ENCODE results near the gene PIGN. TPM values are rescaled to one million over a fixed set of nuclear protein-coding genes. Genes with fewer than 3 reads are reported as not detected.

The PIGN gene
- total RNA-seq, 1 donor from 2014 or later = 22.6 TPM

DNA sequence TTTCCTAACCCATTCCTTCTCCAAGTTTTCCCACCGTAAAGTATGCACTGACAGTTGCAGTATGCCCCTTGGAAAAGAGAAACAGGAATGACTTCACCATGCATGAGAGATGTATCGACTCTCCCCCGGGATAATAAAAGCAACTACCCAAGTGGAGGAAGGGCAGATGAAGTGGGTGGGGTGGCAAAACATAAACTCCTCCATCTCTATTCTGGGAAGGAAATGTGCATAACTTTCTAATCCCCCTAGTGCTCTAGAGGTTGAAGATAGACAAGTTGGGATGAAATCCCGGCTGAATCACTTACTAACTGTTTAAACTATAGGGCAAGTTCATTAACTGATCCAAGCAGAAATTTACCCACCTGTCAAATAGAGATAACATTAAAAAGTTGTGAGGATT lies 89.2 kb downstream of the PIGN start:
- no peaks in the 10 kb centered on the region for H3K27me3 ChIP-seq (ENCODE audit: control insufficient read depth, insufficient read depth, low read length)
- TF ChIP-seq, protein P1, sequence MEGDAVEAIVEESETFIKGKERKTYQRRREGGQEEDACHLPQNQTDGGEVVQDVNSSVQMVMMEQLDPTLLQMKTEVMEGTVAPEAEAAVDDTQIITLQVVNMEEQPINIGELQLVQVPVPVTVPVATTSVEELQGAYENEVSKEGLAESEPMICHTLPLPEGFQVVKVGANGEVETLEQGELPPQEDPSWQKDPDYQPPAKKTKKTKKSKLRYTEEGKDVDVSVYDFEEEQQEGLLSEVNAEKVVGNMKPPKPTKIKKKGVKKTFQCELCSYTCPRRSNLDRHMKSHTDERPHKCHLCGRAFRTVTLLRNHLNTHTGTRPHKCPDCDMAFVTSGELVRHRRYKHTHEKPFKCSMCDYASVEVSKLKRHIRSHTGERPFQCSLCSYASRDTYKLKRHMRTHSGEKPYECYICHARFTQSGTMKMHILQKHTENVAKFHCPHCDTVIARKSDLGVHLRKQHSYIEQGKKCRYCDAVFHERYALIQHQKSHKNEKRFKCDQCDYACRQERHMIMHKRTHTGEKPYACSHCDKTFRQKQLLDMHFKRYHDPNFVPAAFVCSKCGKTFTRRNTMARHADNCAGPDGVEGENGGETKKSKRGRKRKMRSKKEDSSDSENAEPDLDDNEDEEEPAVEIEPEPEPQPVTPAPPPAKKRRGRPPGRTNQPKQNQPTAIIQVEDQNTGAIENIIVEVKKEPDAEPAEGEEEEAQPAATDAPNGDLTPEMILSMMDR (IDR thresholded peaks at IDR 0.05; ENCODE audit: insufficient read depth, low read length, poor library complexity, severe bottlenecking) = no peak

DNA sequence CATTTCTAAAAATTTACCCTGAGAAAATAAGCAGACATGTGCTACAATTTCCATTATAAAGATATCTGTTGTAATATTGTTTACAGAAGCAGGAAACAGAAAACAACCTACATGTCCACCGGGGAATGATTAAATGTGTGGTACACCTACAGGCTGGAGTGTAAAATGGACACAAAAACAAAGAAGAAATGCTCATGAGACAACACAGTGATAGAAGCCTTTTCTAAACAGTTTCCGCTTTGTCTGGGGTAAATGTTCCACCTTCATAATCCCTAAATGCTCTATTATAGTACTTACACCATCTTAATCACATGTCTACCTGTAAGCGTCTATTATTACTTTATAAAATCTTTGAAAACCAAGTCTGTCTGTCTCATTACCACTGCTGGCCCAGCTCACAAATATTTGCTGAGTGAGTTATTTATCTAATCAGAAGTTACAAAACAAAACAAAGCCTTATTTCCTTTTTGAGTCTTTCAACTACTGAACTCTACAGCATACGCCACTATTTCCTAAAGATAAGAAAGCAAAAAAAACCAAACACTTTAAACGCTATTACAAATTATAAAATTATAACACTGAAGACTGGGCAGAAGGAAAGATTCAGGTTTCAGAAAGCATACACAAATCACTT lies 95.3 kb downstream of the PIGN start:
- Histone ChIP-seq H3K27me3 (ENCODE audit: control insufficient read depth, insufficient read depth, low read length) (no peaks in the 10 kb centered on the region), H3K36me3 (ENCODE audit: control insufficient read depth, insufficient read depth, low read length) (no peaks in the 10 kb centered on the region), H3K4me3 (ENCODE audit: low read depth, low read length) (no peak overlapping the region)
- TF ChIP-seq, protein P1 (IDR thresholded peaks at IDR 0.05; ENCODE audit: insufficient read depth, low read length, poor library complexity, severe bottlenecking) = no peak
- DNase-seq (ENCODE audit: low read depth) = no peak

More for the DNA sequence above, 89.2 kb downstream of the PIGN start:
- H3K4me3 ChIP-seq (ENCODE audit: low read depth, low read length) = no peak overlapping the region
- DNase-seq (ENCODE audit: low read depth) = no peak
- no peaks in the 10 kb centered on the region for H3K36me3 ChIP-seq (ENCODE audit: control insufficient read depth, insufficient read depth, low read length)

DNA sequence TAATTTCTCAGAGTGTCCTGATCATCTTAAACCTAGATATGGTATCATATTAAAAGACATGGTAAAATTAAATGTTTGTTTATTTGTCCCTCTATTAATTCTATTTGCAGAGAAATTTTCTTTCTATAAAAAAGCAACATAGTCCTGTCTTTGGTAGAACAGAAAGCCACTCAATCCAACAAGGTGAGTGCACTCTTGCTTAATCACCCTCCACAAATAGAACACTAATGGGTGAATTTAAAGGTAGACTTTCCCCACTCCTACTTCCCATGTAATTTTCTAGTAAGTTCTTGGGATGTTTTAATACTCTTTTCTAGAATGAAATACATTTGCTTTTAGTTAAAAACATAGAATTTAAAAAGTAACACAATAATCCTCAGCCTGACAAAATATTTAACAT lies 97.7 kb downstream of the PIGN start:
- Histone ChIP-seq H3K27me3 (ENCODE audit: control insufficient read depth, insufficient read depth, low read length) (no peaks in the 10 kb centered on the region), H3K4me3 (ENCODE audit: low read depth, low read length) (no peak overlapping the region), H3K36me3 (ENCODE audit: control insufficient read depth, insufficient read depth, low read length) (no peaks in the 10 kb centered on the region)
- no peak for DNase-seq (ENCODE audit: low read depth)
- TF ChIP-seq, protein P1 (IDR thresholded peaks at IDR 0.05; ENCODE audit: insufficient read depth, low read length, poor library complexity, severe bottlenecking) = no peak

DNA sequence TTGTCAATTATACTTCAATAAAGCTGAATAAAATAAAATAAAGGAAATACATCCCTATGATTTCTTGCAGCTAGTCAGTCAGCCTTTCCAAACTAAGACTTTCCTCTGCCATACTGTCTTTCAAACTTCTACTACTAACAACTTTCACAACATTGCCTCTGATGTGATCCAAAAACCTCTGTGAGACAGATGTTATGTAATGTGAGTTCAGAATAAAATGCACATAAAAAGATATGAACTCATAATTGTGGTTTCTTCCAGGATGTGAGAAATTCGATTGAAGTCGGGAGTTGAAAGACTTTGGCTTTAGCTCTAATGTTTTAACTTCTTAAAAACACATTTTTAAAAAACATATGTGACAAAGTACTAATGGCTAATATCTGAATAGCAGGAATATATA lies 98.7 kb downstream of the PIGN start:
- H3K36me3 ChIP-seq (ENCODE audit: control insufficient read depth, insufficient read depth, low read length) = no peaks in the 10 kb centered on the region
- TF ChIP-seq, protein P1 (IDR thresholded peaks at IDR 0.05; ENCODE audit: insufficient read depth, low read length, poor library complexity, severe bottlenecking) = no peak
- no peak for DNase-seq (ENCODE audit: low read depth)
- no peak overlapping the region for H3K4me3 ChIP-seq (ENCODE audit: low read depth, low read length)
- H3K27me3 ChIP-seq (ENCODE audit: control insufficient read depth, insufficient read depth, low read length) = no peaks in the 10 kb centered on the region

DNA sequence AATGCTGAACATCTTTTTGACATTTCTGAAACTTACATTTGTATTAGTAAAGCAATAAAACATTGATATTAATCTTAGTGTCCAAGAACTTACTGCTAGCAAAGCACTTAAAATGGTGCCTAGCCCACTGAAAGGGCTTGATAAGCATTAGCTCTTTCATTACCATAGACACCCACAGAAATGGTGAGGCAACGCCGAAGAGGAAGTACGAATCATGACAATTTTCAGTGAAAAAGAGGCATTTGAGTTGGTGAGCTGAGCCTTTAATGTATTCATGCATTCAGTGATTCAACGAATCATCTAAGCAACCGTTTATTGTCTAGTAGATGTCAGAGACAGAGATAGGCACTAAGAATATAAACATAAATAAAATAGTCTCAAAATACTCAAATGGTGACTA lies 101.1 kb downstream of the PIGN start:
- no peaks in the 10 kb centered on the region for H3K36me3 ChIP-seq (ENCODE audit: control insufficient read depth, insufficient read depth, low read length)
- DNase-seq (ENCODE audit: low read depth) = no peak
- H3K27me3 ChIP-seq (ENCODE audit: control insufficient read depth, insufficient read depth, low read length) = no peaks in the 10 kb centered on the region
- TF ChIP-seq, protein P1 (IDR thresholded peaks at IDR 0.05; ENCODE audit: insufficient read depth, low read length, poor library complexity, severe bottlenecking) = no peak
- no peak overlapping the region for H3K4me3 ChIP-seq (ENCODE audit: low read depth, low read length)

DNA sequence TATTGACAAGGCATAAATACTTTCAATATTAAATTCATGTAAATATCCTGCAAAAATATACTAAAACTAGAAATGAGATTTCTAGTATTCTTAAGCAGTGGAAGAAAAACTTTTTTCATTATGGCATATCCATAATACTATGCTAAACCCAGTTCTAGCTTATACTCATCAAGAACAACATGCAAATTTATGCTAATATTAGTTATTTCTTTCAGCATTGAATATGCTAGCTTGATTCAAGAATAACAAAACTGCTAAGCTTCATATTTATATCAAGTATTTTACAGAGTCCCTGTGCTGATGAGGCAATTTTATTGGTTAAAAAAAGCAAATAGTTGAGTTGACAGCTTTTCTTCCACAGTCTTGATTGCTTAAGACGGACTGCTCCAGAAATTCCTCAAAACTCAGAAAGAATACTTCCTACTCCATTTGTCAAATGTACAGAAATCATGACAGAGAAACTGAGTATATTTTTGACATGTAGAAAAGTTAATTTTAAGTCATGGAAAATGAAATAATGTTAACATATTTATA lies 105.0 kb downstream of the PIGN start:
- Histone ChIP-seq H3K27me3 (ENCODE audit: control insufficient read depth, insufficient read depth, low read length) (no peaks in the 10 kb centered on the region), H3K36me3 (ENCODE audit: control insufficient read depth, insufficient read depth, low read length) (no peaks in the 10 kb centered on the region), H3K4me3 (ENCODE audit: low read depth, low read length) (no peak overlapping the region)
- no peak for DNase-seq (ENCODE audit: low read depth)
- TF ChIP-seq, protein P1 (IDR thresholded peaks at IDR 0.05; ENCODE audit: insufficient read depth, low read length, poor library complexity, severe bottlenecking) = no peak
